ENCODE results near the gene ACAP3.
"Not testable (repeated sequence)": the region's sequence is repeated elsewhere in the genome, so short reads cannot be mapped to it uniquely, and the experiment has no call there.

The ACAP3 gene

GRCh38 chr1:1260843-1261560, 46.7 kb downstream of the ACAP3 start:
- no peak for DNase-seq

GRCh38 chr1:1259951-1260600, 47.7 kb downstream of the ACAP3 start:
- no peak for DNase-seq

DNA sequence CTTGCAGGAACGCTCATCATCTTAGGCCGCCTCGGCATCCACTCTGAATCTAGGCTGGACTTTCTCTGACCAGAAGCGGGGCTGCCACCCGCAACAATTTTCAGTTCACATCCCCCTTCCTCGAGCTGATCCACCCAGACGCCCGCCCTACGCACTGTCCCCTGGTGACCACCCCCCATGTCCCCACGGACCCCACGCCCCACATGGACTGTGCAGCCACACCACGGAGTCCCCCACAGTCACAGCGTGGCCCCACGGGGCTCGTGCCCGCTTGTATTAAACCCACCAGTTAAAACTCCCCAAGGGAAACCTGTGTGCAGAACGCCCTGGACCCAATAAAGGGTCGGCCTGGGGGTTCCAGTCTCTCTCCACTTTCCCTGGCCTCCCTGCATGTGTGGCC, 48.2 kb downstream of the ACAP3 start:
- no peak for DNase-seq

DNA sequence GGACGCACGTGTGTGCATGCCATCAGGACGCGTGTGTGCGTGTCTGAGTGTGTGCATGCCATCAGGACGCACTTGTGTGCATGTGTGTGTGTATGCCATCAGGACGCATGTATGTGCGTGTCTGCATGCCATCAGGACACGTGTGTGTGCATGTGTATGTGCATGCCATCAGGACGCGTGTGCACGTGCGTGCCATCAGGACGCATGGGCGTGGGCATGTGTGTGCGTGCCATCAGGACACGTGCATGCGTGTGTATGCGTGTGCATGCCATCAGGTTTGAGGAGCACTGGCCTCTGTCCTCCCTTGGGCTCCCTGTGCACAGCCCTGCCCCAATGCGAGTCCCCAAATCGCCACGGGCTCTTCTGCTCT, 48.6 kb downstream of the ACAP3 start:
- no peak for DNase-seq

DNA sequence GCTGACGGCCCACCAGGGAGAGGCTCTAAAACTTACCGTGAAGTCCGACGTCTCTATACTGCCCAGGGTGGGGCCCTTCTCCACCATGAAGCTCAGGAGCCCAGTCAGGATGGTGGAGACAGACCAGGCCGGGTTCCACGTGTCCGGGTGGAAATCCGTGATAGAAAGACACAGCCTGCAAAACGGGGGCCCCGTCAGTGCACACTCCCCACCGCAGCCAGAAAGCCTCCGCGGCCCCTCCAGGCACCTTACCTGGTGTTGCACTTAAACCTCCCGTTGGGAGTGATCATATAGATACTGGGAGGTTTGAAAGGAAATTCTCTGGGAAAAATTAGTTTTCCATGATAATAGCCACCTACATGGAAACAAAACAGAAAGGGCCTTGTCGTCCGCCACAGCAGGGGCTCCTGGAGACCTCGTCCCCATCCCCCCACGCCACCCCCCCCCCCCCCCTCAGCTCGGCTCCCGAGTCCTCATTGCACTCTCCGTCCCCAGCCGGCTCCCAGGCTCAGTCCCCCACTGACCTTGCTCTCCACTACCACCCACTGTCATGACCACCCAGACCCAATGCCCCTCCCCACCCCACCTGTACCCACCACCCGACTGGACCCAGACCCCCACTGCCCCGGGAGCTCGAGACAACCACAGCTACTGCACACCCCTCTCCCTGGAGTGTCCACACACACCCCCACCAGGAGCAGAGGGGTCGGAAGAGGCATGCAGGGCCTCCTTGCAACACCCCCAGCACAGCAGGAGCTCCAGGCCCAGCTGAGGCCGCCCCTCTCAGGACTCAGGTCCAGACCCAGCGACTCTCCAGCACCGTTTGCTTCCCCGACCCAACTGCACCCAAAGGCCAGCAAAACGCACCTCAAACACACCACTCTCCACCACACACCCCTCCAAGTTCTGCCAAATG, 50.5 kb downstream of the ACAP3 start:
- no peak for DNase-seq

GRCh38 chr1:1255611-1256010, 52.1 kb downstream of the ACAP3 start:
- no peak for DNase-seq

- DNase-seq = no peak
Measured at GRCh38 chr1:1255078-1255477, 52.7 kb downstream of the ACAP3 start.

- no peak for DNase-seq
Measured at GRCh38 chr1:1254667-1254998, 53.1 kb downstream of the ACAP3 start.

GRCh38 chr1:1253972-1254666, 53.6 kb downstream of the ACAP3 start:
- DNase-seq = no peak

GRCh38 chr1:1253314-1253713, 54.4 kb downstream of the ACAP3 start:
- DNase-seq = no peak

DNA sequence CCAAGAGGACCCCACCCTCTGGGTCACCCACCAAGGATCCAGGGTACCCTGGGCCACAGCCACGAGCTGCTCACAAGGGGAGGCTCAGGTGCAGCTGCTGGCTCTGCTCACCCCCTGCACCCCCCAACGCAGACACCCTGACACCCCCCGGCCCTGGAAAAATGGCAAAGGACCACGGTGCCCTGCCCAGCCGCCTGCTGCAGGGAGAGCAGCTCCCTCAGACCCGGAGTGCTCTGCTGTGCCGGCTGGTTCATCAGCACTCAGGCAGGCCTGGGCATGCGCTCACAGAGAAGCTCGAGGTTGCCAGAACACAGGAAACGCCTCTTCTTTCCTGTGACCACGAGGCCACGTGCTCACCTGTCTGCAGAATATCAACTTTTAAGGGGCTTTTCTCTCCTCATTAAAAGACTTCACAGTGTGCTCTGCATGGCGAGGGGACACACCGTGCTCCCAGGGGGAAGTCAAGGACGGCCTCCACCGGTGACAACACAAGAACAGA, 56.9 kb downstream of the ACAP3 start:
- peak; percentile 58 to 69 for DNase-seq

GRCh38 chr1:1248009-1248913, 59.5 kb downstream of the ACAP3 start:
- DNase-seq = not testable (repeated sequence)

- no peak for DNase-seq
Measured at GRCh38 chr1:1247341-1247913, 60.3 kb downstream of the ACAP3 start.

GRCh38 chr1:1246577-1247340, 61.0 kb downstream of the ACAP3 start, which contains the start of gene C1QTNF12:
Gene C1QTNF12, minus strand, starts transcription at chr1:1246722. Its CDS starts 32 bp downstream, at chr1:1246690.
- DNase-seq = no peak

- DNase-seq = no peak
Measured at GRCh38 chr1:1245817-1246576, 61.7 kb downstream of the ACAP3 start.

DNA sequence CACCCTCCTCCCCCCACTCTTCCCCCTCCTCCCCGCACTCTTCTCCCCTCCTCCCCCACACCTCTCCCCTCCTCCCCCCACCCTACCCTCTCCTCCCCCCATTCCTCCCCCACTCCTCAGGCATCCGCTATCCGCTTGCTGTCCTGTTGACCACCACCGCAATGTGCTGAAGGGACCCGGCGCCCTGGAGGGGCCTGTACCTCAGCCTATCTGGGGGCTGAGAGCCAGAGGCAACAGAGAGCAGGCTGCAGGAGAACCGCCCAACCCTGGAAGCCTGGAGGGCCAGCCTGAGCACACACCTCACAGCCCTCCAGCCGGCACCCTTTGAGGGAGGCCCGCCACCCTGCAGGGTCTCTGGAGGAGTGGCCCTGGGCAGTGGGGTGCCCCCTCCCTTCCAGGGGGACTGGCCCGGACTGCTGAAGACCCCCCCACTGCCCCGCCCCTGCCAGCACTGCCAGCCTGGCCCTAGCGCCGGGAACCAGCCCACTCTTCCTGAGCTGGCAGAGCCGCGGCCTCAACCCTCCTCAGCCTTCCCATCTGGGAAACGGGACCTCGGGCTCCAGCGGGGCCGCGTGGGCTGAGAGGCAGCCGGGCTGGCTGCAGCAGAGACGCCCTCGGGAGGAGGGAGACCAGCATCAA, 62.4 kb downstream of the ACAP3 start:
- no peak for DNase-seq

- DNase-seq = no peak
Measured at GRCh38 chr1:1244192-1244811, 63.4 kb downstream of the ACAP3 start.

DNA sequence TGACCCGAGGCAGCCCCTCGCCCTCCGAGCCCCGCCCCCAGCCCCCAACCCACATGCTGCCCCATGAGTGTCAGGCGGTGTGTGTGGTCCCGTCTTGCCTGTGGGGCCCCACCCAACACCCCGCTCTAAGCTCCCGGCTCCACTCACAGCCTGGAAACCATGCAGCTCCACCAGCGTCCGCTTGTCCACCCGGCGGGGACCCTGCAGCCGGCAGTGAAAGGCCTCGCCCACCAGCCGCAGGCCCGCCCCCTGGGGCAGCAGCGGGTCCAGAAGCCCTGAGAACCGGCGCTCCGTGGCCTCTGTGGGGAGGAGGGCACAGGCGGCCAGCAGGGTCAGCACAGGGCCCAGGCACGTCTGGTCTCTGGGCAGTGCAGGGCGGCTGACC, 63.9 kb downstream of the ACAP3 start:
- DNase-seq = no peak

DNA sequence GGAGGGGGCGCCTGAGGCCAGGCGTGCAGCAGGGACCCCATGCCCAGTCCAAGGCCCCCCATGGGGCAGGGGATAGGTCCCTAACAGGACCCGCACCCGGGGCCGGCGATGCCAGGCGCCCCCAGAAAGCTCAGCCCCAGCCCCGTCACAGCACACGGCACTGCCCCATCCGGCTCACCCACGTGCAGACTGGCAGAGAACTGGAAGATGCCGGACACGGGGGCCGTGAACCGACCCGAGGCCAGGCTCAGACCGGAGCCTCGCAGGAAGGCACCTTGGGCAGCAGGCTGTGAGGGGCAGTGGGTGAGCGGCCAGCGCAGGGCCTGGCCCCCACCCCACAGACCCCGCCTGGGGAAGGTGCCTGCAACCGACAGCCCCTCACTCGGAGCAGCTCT, 64.5 kb downstream of the ACAP3 start:
- DNase-seq = no peak
